CD1c-positive myeloid dendritic cell (primary cell): ENCODE data around the gene MRPL14.
"Not testable (repeated sequence)": the region's sequence is repeated elsewhere in the genome, so short reads cannot be mapped to it uniquely, and the experiment has no call there.

ENCODE experiments used
- DNase-seq: peaks from one replicate; pipeline ENCODE4 v3.0.0-alpha.2; 2016; ENCODE audit errors: extremely low spot score

Gene MRPL14

GRCh38 chr6:44101832-44102231 is 25.4 kb downstream of the MRPL14 start:
- DNase-seq: no peak

DNA sequence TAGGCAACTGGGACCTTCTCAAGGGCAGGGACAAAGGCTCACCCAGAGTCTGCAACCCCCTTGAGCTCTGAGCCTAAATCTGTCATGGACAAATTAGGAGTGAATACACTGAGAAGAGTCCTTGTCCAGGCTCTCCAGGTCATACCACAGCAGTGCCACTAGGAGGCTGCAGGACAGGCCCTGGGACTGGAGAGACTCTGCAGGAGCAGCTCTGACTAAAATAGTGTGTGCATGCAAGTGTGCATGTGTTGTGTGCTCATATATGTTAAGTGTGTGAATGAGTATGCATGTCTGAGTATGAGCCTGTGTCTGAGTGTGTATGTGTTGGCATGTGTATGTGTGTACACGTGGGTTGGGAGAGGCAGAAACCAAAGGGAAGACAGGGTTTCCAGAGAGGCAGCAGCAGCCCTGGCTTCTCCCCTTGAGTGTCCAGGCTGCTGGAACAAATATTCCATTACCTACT is 27.1 kb downstream of the MRPL14 start:
- DNase-seq: peak; percentile 22

DNA sequence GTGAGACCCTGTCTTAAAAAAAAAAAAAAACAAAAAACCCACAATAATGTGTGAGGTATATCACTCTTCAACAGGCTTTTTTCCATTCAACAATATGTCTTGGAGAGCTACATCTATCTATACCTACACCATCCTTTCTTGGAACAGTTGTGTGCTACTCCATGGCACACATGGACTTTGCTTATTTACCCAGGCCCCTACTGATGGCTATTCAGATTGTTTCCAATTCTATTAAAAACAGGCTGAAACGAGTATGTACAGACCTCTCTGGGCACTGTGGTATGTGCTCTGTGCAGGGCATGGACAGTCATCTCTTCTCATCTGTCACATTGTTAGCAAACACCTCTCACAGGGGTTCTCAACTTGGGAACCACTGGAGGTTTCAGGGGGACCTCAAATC is 28.1 kb downstream of the MRPL14 start:
- no peak for DNase-seq

- DNase-seq: no peak
Measured at GRCh38 chr6:44097782-44098317, 29.4 kb downstream of the MRPL14 start.

DNA sequence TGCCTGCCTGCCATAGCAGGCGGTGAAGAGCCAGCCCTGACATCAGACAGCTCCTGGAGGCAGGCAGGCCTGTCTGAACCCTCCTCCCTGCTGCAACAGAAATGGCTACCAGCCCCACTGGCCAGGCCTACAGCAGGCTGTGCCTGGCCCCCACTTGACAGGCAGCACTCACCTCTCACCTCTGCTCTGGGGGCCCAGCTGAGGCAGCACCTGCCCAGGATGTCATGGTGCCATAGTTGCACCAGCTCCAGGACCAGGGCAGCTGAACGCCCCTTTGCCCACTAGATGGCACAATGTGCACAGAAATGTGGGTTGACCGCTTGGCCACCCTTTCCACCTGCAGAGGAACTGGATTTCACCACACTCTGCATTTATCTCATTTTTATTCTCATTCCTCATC is 30.6 kb downstream of the MRPL14 start:
- DNase-seq: peak; percentile 84

DNA sequence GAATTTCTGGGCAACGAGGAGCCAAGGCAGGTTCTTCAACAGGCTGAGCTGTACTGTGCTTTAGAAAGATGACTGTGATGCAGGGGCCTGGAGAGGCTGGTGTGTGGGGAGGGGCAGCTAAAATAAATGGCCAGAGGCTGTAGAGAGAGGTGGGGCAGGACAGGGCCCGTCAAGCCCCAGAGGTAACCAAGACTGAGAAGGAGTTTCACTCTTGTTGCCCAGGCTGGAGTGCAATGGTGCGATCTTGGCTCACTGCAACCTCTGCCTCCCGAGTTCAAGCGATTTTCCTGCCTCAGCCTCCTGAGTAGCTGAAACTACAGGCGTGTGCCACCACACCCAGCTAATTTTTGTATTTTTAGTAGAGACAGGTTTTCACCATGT is 32.0 kb downstream of the MRPL14 start:
- DNase-seq: not testable (repeated sequence)

DNA sequence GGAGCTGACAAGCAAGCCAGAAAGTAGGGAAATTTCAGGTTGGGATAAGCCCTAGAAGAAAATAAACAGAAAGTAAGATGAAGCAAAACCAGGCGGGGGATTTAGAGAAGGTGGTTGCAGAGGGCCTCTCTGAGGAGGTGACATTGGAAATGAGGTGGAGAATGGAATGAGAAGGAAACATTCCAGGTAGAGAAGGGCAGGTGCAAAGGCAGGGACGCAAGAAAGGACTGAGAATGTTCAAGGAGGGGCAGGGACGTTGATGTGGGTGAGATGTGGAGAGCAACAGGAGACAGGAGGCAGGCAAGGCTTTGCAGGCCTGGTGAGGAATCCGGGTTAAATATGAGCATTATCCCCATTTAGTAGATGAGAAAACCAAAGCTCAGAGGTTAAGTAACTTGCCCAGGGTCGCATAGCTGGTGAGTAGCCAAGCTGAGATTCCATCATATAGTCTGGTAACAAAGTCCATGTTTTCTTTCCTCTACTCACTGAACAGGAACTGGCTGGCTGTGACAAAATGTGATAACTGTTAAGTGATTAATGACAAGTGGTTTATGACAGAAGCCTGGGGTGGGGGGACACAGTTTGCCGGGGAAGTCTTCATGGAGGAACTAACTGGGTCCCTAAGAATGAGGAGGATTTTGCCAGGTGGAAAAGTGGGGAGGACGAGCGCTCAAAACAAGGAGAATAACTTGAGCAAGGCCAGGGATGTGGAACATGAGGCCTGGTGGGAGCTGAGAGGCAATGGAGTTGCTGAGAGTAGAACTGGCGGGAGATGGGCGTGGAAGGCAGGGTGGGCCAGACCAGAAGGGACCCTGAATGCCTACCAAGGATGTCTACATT is 32.6 kb downstream of the MRPL14 start:
- no peak for DNase-seq

- no peak for DNase-seq
Measured at GRCh38 chr6:44093750-44094402, 33.4 kb downstream of the MRPL14 start.

GRCh38 chr6:44093066-44093465 is 34.2 kb downstream of the MRPL14 start:
- DNase-seq: no peak

- no peak for DNase-seq
Measured at GRCh38 chr6:44091981-44092884, 35.0 kb downstream of the MRPL14 start.

- DNase-seq: not testable (repeated sequence)
Measured at GRCh38 chr6:44091356-44091755, 35.9 kb downstream of the MRPL14 start.

- DNase-seq: no peak
Measured at GRCh38 chr6:44090465-44090864, 36.8 kb downstream of the MRPL14 start.

GRCh38 chr6:44088827-44089590 is 38.2 kb downstream of the MRPL14 start:
- no peak for DNase-seq

- DNase-seq: no peak
Measured at GRCh38 chr6:44087623-44088022, 39.6 kb downstream of the MRPL14 start.

- DNase-seq: no peak
Measured at GRCh38 chr6:44086931-44087574, 40.2 kb downstream of the MRPL14 start.

GRCh38 chr6:44085219-44085618 is 42.0 kb downstream of the MRPL14 start:
- DNase-seq: no peak

DNA sequence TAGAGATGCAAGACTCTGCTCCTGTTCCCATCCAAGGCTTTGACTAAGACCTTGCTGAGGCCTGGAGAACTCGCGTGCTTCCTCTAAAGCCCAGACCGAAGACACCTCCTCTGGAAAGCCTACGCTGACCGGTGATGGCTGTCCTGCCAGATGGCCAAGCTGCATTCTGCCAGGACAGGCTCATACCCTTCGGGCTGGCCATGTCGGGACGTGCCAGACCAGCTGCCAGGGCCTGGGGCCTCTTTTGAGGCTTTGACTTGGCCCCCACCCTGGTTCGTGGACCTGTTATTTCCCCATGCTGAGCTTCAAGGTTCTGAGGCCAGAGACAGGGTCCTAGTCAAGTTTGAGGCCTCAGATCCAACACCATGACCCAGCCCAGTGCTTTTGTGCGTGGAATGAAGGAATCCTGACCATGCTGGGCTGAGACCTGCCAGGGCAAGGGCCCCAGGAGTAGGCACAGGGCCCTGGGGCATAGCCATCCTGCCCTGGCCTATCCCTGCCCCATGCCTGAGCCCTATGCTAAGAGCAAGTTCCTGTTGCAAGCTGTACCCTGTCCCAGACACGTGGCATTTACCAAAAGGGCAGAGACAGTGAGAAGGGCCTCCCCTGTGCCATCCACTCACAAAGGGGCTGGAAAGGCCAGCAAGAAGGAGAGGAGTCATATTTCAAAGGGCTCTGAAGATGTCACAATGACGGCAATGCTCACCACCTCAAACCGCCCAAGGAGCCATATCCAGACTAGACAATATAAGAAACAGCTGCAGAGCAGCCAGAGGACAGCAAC is 42.8 kb downstream of the MRPL14 start:
- DNase-seq: no peak

DNA sequence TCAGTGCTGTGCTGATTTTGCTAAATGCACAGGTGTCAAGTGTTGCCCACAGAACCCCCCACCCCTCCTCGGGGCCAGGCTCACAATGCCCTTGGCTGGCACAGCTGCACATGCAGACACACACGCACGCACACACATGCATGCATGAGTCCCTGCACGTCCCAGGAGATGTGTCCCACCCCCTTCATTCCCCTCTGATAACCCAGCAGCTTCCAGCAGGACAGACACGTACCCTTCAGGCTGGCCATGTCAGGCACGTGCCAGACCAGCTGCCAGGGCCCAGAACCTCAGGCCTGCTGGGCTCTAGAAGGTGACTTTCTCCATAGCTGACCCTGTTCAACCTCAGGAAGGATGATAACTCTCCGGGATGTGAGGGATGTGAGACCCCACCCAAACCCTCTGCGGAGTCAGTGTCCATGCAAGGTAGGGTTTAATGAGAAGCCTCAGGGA is 44.4 kb downstream of the MRPL14 start:
- no peak for DNase-seq

GRCh38 chr6:44081753-44082152 is 45.5 kb downstream of the MRPL14 start:
- DNase-seq: no peak
